ENCODE measurements around the gene MEN1. TPM values are rescaled to one million over a fixed set of nuclear protein-coding genes. Genes with fewer than 3 reads are reported as not detected.
A peak's percentile ranks its signal among the peaks of the same experiment; 100 is the strongest.

Gene MEN1
- total and polyA plus RNA-seq, 9 of the 15 experiments (the other 6 are each of a cell fraction or from before 2014, with no cell fraction given), result 3.4 to 57.2 (median 19.3) TPM

DNA sequence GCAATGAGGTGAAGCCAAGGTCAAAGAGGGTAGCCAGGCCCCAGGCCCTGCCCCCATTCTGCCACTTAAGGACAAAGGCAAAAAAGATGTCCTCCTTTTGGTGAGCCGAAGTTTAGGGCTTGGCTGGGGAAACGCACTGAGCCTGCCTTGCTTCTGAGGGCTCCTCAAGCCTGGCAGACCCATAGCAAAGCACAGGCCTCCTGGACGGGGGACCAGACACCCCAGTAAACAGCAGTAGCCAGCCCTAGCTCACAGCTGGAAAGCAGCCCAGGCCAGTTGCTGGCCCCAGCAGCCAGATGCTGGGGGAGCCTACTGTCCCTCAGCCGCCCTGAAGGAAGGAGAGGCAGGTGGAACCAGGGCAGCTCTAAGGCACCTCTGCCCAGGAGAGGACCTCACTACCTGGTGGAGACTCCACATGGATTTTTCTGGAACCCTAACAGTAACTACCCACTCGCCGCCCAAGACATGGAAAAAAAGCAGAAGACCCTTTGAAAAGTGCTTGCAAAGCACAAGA lies 46.8 kb downstream of the MEN1 start:
- Histone ChIP-seq H3K9me1 (ENCODE audit: control insufficient read depth, insufficient read depth, low read length) (peaks cover 10% of the 10 kb centered on the region), H3K27me3 (ENCODE audit: control insufficient read depth in 2 of 2, insufficient read depth in 2 of 2, low read length in 2 of 2) (no peaks in the 10 kb centered on the region), H4K20me1 (replicated peaks; ENCODE audit: control insufficient read depth, insufficient read depth, low read length) (peaks cover 38% of the 10 kb centered on the region), H3K9me3 (replicated peaks; ENCODE audit: control insufficient read depth, insufficient read depth, low read depth, low read length) (no peaks in the 10 kb centered on the region), H3K4me2 (ENCODE audit: insufficient read depth, low read length) (no peak overlapping the region), H2AFZ (ENCODE audit: low read depth, low read length) (no peak overlapping the region), H3K27ac (ENCODE audit: extremely low read depth, low read depth, low read length) (peak overlapping the region; percentile 62; the same call in 2 of the 3 replicates), H3K9ac (ENCODE audit: insufficient read depth in 1 of 2, low read depth in 2 of 2, low read length in 2 of 2) (peak overlapping the region in 1 of 2 experiments; percentile 66; a peak in 2 of 4 replicates), H3K4me3 (no peak overlapping the region), H3K4me1 (replicated peaks in 1 of 2; ENCODE audit: control insufficient read depth in 2 of 2, insufficient read depth in 2 of 2, low read length in 2 of 2) (peaks cover 16 to 65% of the 10 kb centered on the region in 2 experiments), H3K36me3 (ENCODE audit: control insufficient read depth, insufficient read depth, low read length) (peaks cover 66% of the 10 kb centered on the region), H3K79me2 (ENCODE audit: control insufficient read depth, insufficient read depth, low read length) (peaks cover 14% of the 10 kb centered on the region)
- DNase-seq (ENCODE audit: extremely low read depth in 1 of 4, low spot score in 3 of 4) (peak in 1 of 4 experiments; percentile 4), FAIRE-seq (no peak), ATAC-seq (peak; percentile 2)
- ChIA-PET POLR2A (interaction anchor here (0.9 to 7.9 kb wide), 5 partner anchors 11 to 116 kb away, joined by 3 to 168 read pairs (median 5); partner anchors contain the start of gene SF1), CTCF (ENCODE audit: low intra/inter-chr PET ratio) (no interaction called here)
- 94% methylated on average over 5 of the region's 6 CpGs for WGBS (ENCODE audit: insufficient coverage, low coverage, missing lambda C conversion rate)
- BruUV-seq (replicated peaks), result no TSS peak
- in situ Hi-C loops (cut with MboI) (no loop called here), intact Hi-C loops (cut with micrococcal nuclease) (no loop called here)
- TF ChIP-seq BACH1 (tag; IDR thresholded peaks at IDR 0.05) (no peak), RBFOX2 (IDR thresholded peaks at IDR 0.05; ENCODE audit: low read depth, low read length) (peak; percentile 52; the same call in 1 of the 2 replicates), NRF1 (conservative IDR thresholded peaks at IDR 0.05 in 1 of 2, IDR thresholded peaks at IDR 0.05 in 1 of 2) (no peak), ZKSCAN3 (CRISPR knock-in tag; IDR thresholded peaks at IDR 0.05) (no peak), SUPT5H (IDR thresholded peaks at IDR 0.05) (peak; percentile 40), TCF3 (CRISPR knock-in tag; IDR thresholded peaks at IDR 0.05) (0 out of 2 replicates have a peak, but pooled peaks have one; percentile 0), POLR2G (IDR thresholded peaks at IDR 0.05; ENCODE audit: low read depth, low read length) (peak; percentile 69)
- TF ChIP-seq, protein P1, sequence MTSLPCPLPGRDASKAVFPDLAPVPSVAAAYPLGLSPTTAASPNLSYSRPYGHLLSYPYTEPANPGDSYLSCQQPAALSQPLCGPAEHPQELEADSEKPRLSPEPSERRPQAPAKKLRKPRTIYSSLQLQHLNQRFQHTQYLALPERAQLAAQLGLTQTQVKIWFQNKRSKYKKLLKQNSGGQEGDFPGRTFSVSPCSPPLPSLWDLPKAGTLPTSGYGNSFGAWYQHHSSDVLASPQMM (CRISPR knock-in tag; IDR thresholded peaks at IDR 0.05), result no peak
- TF ChIP-seq, protein P2, sequence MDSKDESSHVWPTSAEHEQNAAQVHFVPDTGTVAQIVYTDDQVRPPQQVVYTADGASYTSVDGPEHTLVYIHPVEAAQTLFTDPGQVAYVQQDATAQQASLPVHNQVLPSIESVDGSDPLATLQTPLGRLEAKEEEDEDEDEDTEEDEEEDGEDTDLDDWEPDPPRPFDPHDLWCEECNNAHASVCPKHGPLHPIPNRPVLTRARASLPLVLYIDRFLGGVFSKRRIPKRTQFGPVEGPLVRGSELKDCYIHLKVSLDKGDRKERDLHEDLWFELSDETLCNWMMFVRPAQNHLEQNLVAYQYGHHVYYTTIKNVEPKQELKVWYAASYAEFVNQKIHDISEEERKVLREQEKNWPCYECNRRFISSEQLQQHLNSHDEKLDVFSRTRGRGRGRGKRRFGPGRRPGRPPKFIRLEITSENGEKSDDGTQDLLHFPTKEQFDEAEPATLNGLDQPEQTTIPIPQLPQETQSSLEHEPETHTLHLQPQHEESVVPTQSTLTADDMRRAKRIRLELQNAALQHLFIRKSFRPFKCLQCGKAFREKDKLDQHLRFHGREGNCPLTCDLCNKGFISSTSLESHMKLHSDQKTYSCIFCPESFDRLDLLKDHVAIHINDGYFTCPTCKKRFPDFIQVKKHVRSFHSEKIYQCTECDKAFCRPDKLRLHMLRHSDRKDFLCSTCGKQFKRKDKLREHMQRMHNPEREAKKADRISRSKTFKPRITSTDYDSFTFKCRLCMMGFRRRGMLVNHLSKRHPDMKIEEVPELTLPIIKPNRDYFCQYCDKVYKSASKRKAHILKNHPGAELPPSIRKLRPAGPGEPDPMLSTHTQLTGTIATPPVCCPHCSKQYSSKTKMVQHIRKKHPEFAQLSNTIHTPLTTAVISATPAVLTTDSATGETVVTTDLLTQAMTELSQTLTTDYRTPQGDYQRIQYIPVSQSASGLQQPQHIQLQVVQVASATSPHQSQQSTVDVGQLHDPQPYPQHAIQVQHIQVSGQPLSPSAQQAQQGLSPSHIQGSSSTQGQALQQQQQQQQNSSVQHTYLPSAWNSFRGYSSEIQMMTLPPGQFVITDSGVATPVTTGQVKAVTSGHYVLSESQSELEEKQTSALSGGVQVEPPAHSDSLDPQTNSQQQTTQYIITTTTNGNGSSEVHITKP (IDR thresholded peaks at IDR 0.05; ENCODE audit: partially characterized antibody), result no peak
